HCT116 (cell line): Measurements from ENCODE around the gene CTTNBP2. TPM values are rescaled to one million over a fixed set of nuclear protein-coding genes. Genes with fewer than 3 reads are reported as not detected.

Source experiments
- ATAC-seq: fragments of 200-7000 bp; cut with Tn5 transposase; 2 replicates; pipeline ENCODE4 v1.9.1; 2020; ENCODE audit warnings: mild to moderate bottlenecking, moderate library complexity
- BruUV-seq: library from RNA; stranded (reverse); fragments of 400-500 nt; replicated peaks from 2 replicates; lab custom pipeline; 2021; lab: Mats Ljungman, UMichigan
- CTCF ChIA-PET: fragments of 300-600 bp; sonication (Branson Sonifier 250); formaldehyde crosslinking; loops from one replicate; lab custom pipeline; 2021; ENCODE audit warnings: antibody characterized with exemption; lab: Charles Lee
- POLR2A ChIA-PET: fragments of 300-600, 350-600 bp; sonication (Branson Sonifier 250); formaldehyde crosslinking; loops from one replicate; lab custom pipeline; 2021; ENCODE audit warnings: antibody characterized with exemption; lab: Charles Lee
- RAD21 ChIA-PET, 2 experiments: fragments of 300-600 bp; sonication (Branson Sonifier 250); formaldehyde crosslinking; loops; one replicate each; lab custom pipeline; 2023; ENCODE audit warnings: low total read pairs in 2 of 2; ENCODE audit not compliant: uncharacterized antibody in 2 of 2, unreplicated experiment in 2 of 2, low non-redundant PET in 1 of 2; lab: Charles Lee
- DNase-seq: peaks from one replicate; pipeline ENCODE4 v3.0.0-alpha.2; 2010; ENCODE audit warnings: low read depth, low spot score
- H2AFZ ChIP-seq: fragments of 200-600 bp; shearing (Covaris generic), sonication (generic); 2 replicates; pipeline ENCODE4 v1.6.1; 2017; ENCODE audit warnings: low read depth, mixed run types, mixed read lengths, antibody characterized with exemption, low read length; ENCODE audit not compliant: poor library complexity, severe bottlenecking
- H3K27ac ChIP-seq: 2 replicates; pipeline ENCODE4 v1.5.1; 2012; ENCODE audit warnings: low read depth, low read length
- H3K27me3 ChIP-seq: fragments of 200-600 bp; sonication (generic); 2 replicates; pipeline ENCODE4 v1.6.1; 2016; ENCODE audit warnings: mixed run types, low read length, mixed read lengths; ENCODE audit not compliant: insufficient read depth
- H3K36me3 ChIP-seq, 2 experiments: fragments of 200-500 bp in 1 of 2; fragments of 200-600 bp in 1 of 2; sonication (Bioruptor generic) in 1 of 2; sonication (generic) in 1 of 2; 2 replicates each; pipeline versions ENCODE4 v1.5.1 to v1.6.1; 2014 to 2016; ENCODE audit warnings: low read length in 2 of 2, inconsistent platforms in 1 of 2, mixed read lengths in 1 of 2, mixed run types in 1 of 2; ENCODE audit not compliant: insufficient read depth in 2 of 2, control insufficient read depth in 1 of 2
- H3K4me1 ChIP-seq, 2 experiments: fragments of 200-600 bp in 1 of 2; sonication (generic) in 1 of 2; 2 replicates each; pipeline versions ENCODE4 v1.5.1 to v1.6.1; 2012 to 2017; ENCODE audit warnings: low read length in 2 of 2, inconsistent platforms in 1 of 2, mild to moderate bottlenecking in 1 of 2, mixed read lengths in 1 of 2, mixed run types in 1 of 2, moderate library complexity in 1 of 2; ENCODE audit not compliant: insufficient read depth in 2 of 2, control insufficient read depth in 1 of 2
- H3K4me2 ChIP-seq: fragments of 200-600 bp; sonication (generic); 2 replicates; pipeline ENCODE4 v1.6.1; 2017; ENCODE audit warnings: mixed run types, low read length, mixed read lengths
- H3K4me3 ChIP-seq, 2 experiments: fragments of 200-600 bp in 1 of 2; sonication (generic) in 1 of 2; replicated peaks in 1 of 2; 2 replicates each; pipeline ENCODE4 v1.5.1; 2011 to 2016; ENCODE audit warnings: low read length in 2 of 2, control low read depth in 1 of 2, low read depth in 1 of 2, mild to moderate bottlenecking in 1 of 2, mixed read lengths in 1 of 2, mixed run types in 1 of 2
- H3K79me2 ChIP-seq: fragments of 200-600 bp; sonication (generic); 2 replicates; pipeline ENCODE4 v1.6.1; 2017; ENCODE audit warnings: mild to moderate bottlenecking, mixed run types, low read length, moderate library complexity, mixed read lengths; ENCODE audit not compliant: insufficient read depth
- H3K9ac ChIP-seq: fragments of 200-600 bp; sonication (generic); 2 replicates; pipeline ENCODE4 v1.6.1; 2016; ENCODE audit warnings: low read length, mixed read lengths
- H3K9me2 ChIP-seq: fragments of 200-600 bp; sonication (generic), shearing (Covaris generic); 2 replicates; pipeline ENCODE4 v1.6.1; 2017; ENCODE audit warnings: mixed run types, mild to moderate bottlenecking, moderate library complexity; ENCODE audit not compliant: insufficient read depth
- H3K9me3 ChIP-seq, 2 experiments: fragments of 200-500 bp in 1 of 2; fragments of 200-600 bp in 1 of 2; sonication (Bioruptor generic) in 1 of 2; sonication (generic) in 1 of 2; 2 replicates each; pipeline ENCODE4 v1.6.1; 2014 to 2017; ENCODE audit warnings: low read length in 2 of 2, mixed read lengths in 2 of 2, inconsistent platforms in 1 of 2, low read depth in 1 of 2, mild to moderate bottlenecking in 1 of 2, mixed run types in 1 of 2, moderate library complexity in 1 of 2; ENCODE audit not compliant: control insufficient read depth in 1 of 2, insufficient read depth in 1 of 2
- H4K20me1 ChIP-seq: fragments of 200-600 bp; sonication (generic), shearing (Covaris generic); 2 replicates; pipeline ENCODE4 v1.6.1; 2017; ENCODE audit warnings: mixed run types, mild to moderate bottlenecking, moderate library complexity; ENCODE audit not compliant: insufficient read depth
- CEBPB ChIP-seq: IDR thresholded peaks from 2 replicates; pipeline ENCODE4 v1.6.1; 2012; ENCODE audit warnings: low read depth
- EGR1 ChIP-seq: IDR thresholded peaks from 2 replicates; pipeline ENCODE4 v1.6.1; 2012; ENCODE audit warnings: low read depth
- EZH2 ChIP-seq: fragments of 200-600 bp; sonication (generic); IDR thresholded peaks from 2 replicates; pipeline ENCODE4 v1.6.1; 2017; ENCODE audit warnings: antibody characterized with exemption, mixed run types
- POLR2AphosphoS5 ChIP-seq: IDR thresholded peaks from 2 replicates; pipeline ENCODE4 v1.6.1; 2011; ENCODE audit warnings: mild to moderate bottlenecking, low read depth, low read length, moderate library complexity
- RAD21 ChIP-seq: IDR thresholded peaks from 2 replicates; pipeline ENCODE4 v1.6.1; 2012; ENCODE audit warnings: low read depth, mild to moderate bottlenecking
- TCF7L2 ChIP-seq: IDR thresholded peaks from 2 replicates; pipeline ENCODE4 v1.7.0; 2011; ENCODE audit warnings: borderline replicate concordance, inconsistent platforms; ENCODE audit not compliant: insufficient read depth, insufficient read length; ENCODE audit errors: extremely low read depth
- intact Hi-C: fragments of 100-400 bp; cut with micrococcal nuclease; formaldehyde crosslinking; loops from 2 replicates; pipeline ENCODE4 v1.10.0; 2022
- total RNA-seq: library from RNA; stranded (reverse); gene quantifications from one replicate; pipeline ENCODE4 v1.2.1, GENCODE V29; 2021; ENCODE audit not compliant: unreplicated experiment
- TF ChIP-seq, protein P1 (sequence below): IDR thresholded peaks from 2 replicates; pipeline ENCODE4 v1.6.1; 2012; ENCODE audit warnings: low read depth
- TF ChIP-seq, protein P2 (sequence below): IDR thresholded peaks from 2 replicates; pipeline ENCODE4 v1.6.1; 2012

Gene CTTNBP2
- total RNA-seq, 1 experiment from 2014 or later = 5.4 TPM

DNA sequence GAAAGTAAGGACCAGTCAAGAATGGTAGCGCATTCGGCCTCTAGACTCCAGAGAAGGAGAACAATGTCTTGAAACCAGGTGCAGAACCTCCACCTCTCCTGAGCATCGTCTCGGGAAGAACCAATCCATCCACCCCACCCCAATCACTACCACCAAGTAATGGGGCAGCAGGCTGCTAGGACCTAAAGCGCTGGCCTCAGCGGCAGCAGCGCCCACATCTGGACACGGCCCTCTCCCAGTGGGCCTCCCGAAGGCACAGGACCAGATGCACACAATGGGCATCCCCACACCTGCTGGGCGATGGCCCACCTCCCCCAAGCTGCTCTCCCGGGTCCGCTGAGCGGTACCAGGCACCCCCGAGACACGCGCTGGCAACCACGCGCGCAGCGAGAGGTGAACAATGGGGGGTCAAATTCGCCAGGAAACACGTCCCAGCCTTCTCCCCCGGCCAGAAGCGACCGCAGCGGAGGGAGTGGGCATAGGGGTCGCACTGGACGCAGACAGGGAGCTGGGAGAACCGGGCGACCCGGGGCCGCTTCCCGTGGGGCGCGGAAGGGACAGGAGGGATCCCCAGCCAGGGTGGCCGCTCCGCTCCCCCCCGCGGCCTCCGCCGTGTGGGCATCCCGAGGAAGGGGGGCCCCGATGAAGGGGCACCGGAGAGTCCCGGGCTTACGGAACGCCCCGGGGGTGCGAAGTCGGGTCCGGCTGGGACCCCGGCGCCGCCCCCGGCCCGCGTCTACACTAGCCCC lies 506 bp downstream of the CTTNBP2 start (continued):
- TF ChIP-seq, protein P1, sequence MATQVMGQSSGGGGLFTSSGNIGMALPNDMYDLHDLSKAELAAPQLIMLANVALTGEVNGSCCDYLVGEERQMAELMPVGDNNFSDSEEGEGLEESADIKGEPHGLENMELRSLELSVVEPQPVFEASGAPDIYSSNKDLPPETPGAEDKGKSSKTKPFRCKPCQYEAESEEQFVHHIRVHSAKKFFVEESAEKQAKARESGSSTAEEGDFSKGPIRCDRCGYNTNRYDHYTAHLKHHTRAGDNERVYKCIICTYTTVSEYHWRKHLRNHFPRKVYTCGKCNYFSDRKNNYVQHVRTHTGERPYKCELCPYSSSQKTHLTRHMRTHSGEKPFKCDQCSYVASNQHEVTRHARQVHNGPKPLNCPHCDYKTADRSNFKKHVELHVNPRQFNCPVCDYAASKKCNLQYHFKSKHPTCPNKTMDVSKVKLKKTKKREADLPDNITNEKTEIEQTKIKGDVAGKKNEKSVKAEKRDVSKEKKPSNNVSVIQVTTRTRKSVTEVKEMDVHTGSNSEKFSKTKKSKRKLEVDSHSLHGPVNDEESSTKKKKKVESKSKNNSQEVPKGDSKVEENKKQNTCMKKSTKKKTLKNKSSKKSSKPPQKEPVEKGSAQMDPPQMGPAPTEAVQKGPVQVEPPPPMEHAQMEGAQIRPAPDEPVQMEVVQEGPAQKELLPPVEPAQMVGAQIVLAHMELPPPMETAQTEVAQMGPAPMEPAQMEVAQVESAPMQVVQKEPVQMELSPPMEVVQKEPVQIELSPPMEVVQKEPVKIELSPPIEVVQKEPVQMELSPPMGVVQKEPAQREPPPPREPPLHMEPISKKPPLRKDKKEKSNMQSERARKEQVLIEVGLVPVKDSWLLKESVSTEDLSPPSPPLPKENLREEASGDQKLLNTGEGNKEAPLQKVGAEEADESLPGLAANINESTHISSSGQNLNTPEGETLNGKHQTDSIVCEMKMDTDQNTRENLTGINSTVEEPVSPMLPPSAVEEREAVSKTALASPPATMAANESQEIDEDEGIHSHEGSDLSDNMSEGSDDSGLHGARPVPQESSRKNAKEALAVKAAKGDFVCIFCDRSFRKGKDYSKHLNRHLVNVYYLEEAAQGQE = no peak
- no peak for TF ChIP-seq CEBPB
- peak; percentile 15; the same call in 1 of the 2 replicates for TF ChIP-seq RAD21
- TF ChIP-seq EGR1 = no peak

DNA sequence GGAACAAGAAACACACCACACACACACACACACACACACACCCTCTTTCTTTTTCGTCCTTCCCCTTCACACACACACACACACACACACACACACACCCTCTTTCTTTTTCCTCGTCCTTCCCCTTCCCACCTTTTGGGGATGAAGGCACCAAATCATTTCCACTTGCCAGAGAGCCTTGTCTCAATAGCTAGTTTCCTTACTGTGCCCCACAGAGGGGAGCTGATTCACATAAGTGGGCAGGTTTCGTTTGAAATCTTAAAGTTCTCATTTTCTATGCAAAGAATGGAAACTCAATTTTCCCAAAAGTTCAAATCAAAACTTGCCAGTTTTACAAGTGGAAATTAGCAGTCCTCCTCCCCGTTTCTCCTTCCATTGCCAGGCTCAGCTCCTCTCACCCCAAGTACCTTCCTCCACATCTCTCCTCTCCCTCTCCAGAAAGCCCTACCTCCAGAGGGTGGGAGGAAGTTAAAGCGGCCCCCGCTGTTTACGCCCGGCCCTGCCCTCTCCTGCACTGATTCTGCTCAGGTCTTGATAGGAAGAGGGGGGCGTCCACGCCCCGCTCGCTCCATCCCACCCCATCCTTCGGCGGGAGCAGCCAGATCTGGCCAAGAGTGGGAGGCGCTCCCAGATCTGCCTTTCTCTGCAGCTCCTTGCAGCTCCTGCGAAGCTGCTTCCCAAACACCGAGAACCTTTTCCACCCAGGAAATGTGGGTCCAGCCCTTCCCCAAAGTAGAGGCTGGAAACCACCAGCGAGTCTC lies 1.3 kb downstream of the CTTNBP2 start:
- ChIA-PET CTCF (no interaction called here), RAD21 (interaction anchor here in 1 of 2 experiments (0.7 kb wide), 1 partner anchor 156 kb away, joined by 4 read pairs; no protein-coding TSS in a partner anchor), POLR2A (no interaction called here)
- Histone ChIP-seq H3K9ac (peak overlapping the region; percentile 69), H3K79me2 (peaks cover 4% of the 10 kb centered on the region; the same call in 1 of the 2 replicates), H3K36me3 (no peaks in the 10 kb centered on the region), H3K27me3 (no peaks in the 10 kb centered on the region), H3K9me2 (no peaks in the 10 kb centered on the region)
- intact Hi-C loops = no loop called here
- TF ChIP-seq, protein P2, sequence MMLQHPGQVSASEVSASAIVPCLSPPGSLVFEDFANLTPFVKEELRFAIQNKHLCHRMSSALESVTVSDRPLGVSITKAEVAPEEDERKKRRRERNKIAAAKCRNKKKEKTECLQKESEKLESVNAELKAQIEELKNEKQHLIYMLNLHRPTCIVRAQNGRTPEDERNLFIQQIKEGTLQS = no peak
- TF ChIP-seq TCF7L2 = no peak
- no peak for TF ChIP-seq EZH2
- no peak for TF ChIP-seq POLR2AphosphoS5
- TF ChIP-seq, all 23 proteins: peak for 0
- H2AFZ ChIP-seq = peak overlapping the region; percentile 67
- peak overlapping the region; percentile 81 to 93 for H3K4me3 ChIP-seq
- DNase-seq (no peak), ATAC-seq (peak; percentile 23)
- H4K20me1 ChIP-seq = no peaks in the 10 kb centered on the region; the same call in 1 of the 2 replicates
- peak overlapping the region; percentile 58; the same call in 1 of the 2 replicates for H3K27ac ChIP-seq
- peak overlapping the region; percentile 95 for H3K4me2 ChIP-seq
- peaks cover 7 to 29% of the 10 kb centered on the region in 2 experiments for H3K4me1 ChIP-seq
- H3K9me3 ChIP-seq = no peaks in the 10 kb centered on the region
- no TSS peak for BruUV-seq
